Glutamatergic neuron (in vitro differentiated cells): ENCODE measurements around the gene CTSO. TPM values are rescaled to one million over a fixed set of nuclear protein-coding genes. Genes with fewer than 3 reads are reported as not detected.
A peak's percentile ranks its signal among the peaks of the same experiment; 100 is the strongest.

Experiments used
- DNase-seq: peaks from one replicate; pipeline ENCODE4 v3.0.0; 2022
- H3K27ac Mint-ChIP-seq: one replicate; pipeline ENCODE4 v1.8.0; 2020; ENCODE audit warnings: mild to moderate bottlenecking, mixed read lengths, inconsistent platforms; ENCODE audit not compliant: unreplicated experiment
- H3K27me3 Mint-ChIP-seq: one replicate; pipeline ENCODE4 v1.8.0; 2020; ENCODE audit warnings: mild to moderate bottlenecking, moderate library complexity, mixed read lengths, inconsistent platforms; ENCODE audit not compliant: unreplicated experiment
- H3K36me3 Mint-ChIP-seq: one replicate; pipeline ENCODE4 v1.8.0; 2020; ENCODE audit warnings: mild to moderate bottlenecking, mixed read lengths, inconsistent platforms; ENCODE audit not compliant: unreplicated experiment
- H3K4me1 Mint-ChIP-seq: one replicate; pipeline ENCODE4 v1.8.0; 2020; ENCODE audit warnings: mild to moderate bottlenecking, low read depth, mixed read lengths, inconsistent platforms; ENCODE audit not compliant: unreplicated experiment
- H3K4me3 Mint-ChIP-seq: one replicate; pipeline ENCODE4 v1.8.0; 2020; ENCODE audit warnings: mild to moderate bottlenecking, mixed read lengths, inconsistent platforms; ENCODE audit not compliant: unreplicated experiment
- H3K9me3 Mint-ChIP-seq: one replicate; pipeline ENCODE4 v1.8.0; 2020; ENCODE audit warnings: mild to moderate bottlenecking, moderate library complexity, mixed read lengths, inconsistent platforms; ENCODE audit not compliant: unreplicated experiment
- total RNA-seq: library from RNA; stranded (reverse); fragmentation: NEBNext Ultra II Directional; extraction: Animal tissue kit (Norgen Biotek cat#: 25700); gene quantifications from one replicate; pipeline ENCODE4 v1.2.1, GENCODE V29; 2021; ENCODE audit not compliant: unreplicated experiment
- TF ChIP-seq, protein P1 (sequence below): fragments of 200-600 bp; sonication (generic); IDR thresholded peaks from one replicate; pipeline ENCODE4 v1.5.0; 2021; ENCODE audit not compliant: partially characterized antibody, unreplicated experiment

The CTSO gene
- total RNA-seq, 1 donor from 2014 or later = 2.2 TPM

- H3K4me3 Mint-ChIP-seq = no peak overlapping the region
- peaks cover 3% of the 10 kb centered on the region for H3K27me3 Mint-ChIP-seq
- TF ChIP-seq, protein P1, sequence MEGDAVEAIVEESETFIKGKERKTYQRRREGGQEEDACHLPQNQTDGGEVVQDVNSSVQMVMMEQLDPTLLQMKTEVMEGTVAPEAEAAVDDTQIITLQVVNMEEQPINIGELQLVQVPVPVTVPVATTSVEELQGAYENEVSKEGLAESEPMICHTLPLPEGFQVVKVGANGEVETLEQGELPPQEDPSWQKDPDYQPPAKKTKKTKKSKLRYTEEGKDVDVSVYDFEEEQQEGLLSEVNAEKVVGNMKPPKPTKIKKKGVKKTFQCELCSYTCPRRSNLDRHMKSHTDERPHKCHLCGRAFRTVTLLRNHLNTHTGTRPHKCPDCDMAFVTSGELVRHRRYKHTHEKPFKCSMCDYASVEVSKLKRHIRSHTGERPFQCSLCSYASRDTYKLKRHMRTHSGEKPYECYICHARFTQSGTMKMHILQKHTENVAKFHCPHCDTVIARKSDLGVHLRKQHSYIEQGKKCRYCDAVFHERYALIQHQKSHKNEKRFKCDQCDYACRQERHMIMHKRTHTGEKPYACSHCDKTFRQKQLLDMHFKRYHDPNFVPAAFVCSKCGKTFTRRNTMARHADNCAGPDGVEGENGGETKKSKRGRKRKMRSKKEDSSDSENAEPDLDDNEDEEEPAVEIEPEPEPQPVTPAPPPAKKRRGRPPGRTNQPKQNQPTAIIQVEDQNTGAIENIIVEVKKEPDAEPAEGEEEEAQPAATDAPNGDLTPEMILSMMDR = no peak
Measured at GRCh38 chr4:155956461-155956860, 2.8 kb upstream of the CTSO start.

DNA sequence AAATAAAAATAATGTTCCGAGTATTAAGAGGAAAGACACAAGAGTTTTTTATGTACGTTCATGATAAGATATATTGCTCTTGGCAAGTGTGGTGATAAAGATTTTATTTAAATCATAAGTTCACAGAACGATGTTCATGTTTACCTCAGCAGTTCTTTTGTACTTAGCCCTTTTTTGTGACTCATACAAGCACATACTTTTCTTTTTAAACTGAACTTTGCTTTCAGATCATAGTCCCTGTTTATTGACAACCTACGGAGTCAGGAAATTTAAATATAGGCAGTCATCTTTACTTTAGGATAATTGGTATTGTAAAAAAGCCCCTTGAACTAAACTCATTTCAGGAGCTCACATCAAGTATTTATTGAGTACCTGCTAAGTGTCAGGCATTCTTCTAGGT, 1.3 kb upstream of the CTSO start:
- Mint-ChIP-seq H3K4me3 (no peak overlapping the region), H3K27ac (no peak overlapping the region), H3K4me1 (peaks cover 33% of the 10 kb centered on the region), H3K36me3 (no peaks in the 10 kb centered on the region), H3K9me3 (peaks cover 8% of the 10 kb centered on the region), H3K27me3 (peaks cover 10% of the 10 kb centered on the region)
- no peak for DNase-seq
- TF ChIP-seq, protein P1 = no peak

More at GRCh38 chr4:155956461-155956860, 2.8 kb upstream of the CTSO start:
- Mint-ChIP-seq H3K36me3 (no peaks in the 10 kb centered on the region), H3K4me1 (peaks cover 21% of the 10 kb centered on the region), H3K9me3 (no peaks in the 10 kb centered on the region), H3K27ac (no peak overlapping the region)
- DNase-seq = no peak

DNA sequence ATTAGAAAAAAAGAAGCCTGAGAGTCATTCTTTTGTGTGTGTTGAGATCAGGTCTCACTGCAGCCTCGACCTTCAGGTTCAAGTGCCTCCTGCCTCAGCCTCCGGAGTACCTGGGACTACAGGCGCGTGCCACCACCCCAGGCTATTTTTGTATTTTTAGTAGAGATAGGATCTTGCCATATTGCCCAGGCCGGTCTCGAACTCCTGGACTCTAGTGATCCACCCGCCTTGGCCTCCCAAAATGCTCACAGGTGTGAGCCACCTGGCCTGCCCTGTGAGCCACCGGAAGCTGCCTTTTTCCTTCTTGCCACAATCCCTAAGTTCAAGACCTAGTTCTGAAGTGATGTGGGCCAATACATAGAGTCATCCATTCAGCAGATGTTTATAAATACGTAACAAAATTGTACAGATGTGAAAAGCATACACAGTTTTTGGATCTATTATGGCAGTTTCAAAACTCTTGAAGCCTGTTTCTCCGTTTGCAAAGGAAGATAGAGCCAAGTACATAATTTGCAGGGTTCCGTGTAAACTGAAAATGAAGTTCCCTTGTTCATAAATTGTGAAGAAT, 536 bp upstream of the CTSO start:
- Mint-ChIP-seq H3K9me3 (peaks cover 8% of the 10 kb centered on the region), H3K4me1 (peaks cover 39% of the 10 kb centered on the region), H3K27me3 (peaks cover 12% of the 10 kb centered on the region), H3K4me3 (peak overlapping the region; percentile 76), H3K36me3 (no peaks in the 10 kb centered on the region), H3K27ac (peak overlapping the region; percentile 75)
- TF ChIP-seq, protein P1 = no peak
- no peak for DNase-seq

- Mint-ChIP-seq H3K27me3 (peaks cover 12% of the 10 kb centered on the region), H3K4me3 (peak overlapping the region; percentile 66), H3K4me1 (peaks cover 44% of the 10 kb centered on the region), H3K9me3 (peaks cover 8% of the 10 kb centered on the region), H3K27ac (peak overlapping the region; percentile 75), H3K36me3 (no peaks in the 10 kb centered on the region)
- DNase-seq = no peak
- TF ChIP-seq, protein P1 = no peak
Measured at GRCh38 chr4:155952501-155952901, 1.2 kb downstream of the CTSO start.

GRCh38 chr4:155950461-155950860, 3.2 kb downstream of the CTSO start:
- Mint-ChIP-seq H3K27me3 (peaks cover 12% of the 10 kb centered on the region), H3K4me3 (peak overlapping the region; percentile 62), H3K36me3 (no peaks in the 10 kb centered on the region), H3K4me1 (peaks cover 36% of the 10 kb centered on the region), H3K27ac (peak overlapping the region; percentile 92), H3K9me3 (peaks cover 8% of the 10 kb centered on the region)
- peak; percentile 70 for DNase-seq
- TF ChIP-seq, protein P1 = no peak
